GM12892 (cell line): ENCODE results near the gene ST7.

ENCODE experiments used
- POLR2A ChIP-seq: IDR thresholded peaks from 2 replicates; pipeline ENCODE4 v1.6.1; 2011; ENCODE audit warnings: low read depth, low read length, control low read depth
- TAF1 ChIP-seq: IDR thresholded peaks from 2 replicates; pipeline ENCODE4 v1.6.1; 2011; ENCODE audit warnings: low read depth, mild to moderate bottlenecking, control low read depth, low read length, borderline replicate concordance

DNA sequence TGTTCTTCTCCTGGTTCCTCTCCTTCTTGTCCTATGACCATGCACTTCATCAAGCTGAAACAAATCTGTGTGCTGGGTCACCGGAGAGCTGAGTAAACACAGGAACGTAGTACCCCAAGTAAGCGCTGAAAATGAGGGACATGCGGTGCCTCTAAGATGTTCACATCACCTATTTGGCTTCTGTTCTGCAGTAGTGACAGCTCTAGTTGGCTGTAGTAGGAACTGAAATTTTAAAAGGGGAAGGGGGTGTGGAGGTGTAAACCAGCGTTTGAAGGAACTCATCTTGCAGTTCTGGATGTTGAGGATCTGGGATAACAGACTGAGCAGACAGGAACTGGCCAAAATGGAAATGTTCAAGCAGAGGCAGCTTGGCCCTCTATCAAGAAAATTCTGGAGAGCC, 284.3 kb downstream of the ST7 start:
- TF ChIP-seq POLR2A (no peak), TAF1 (no peak)
